GM12865 (cell line): ENCODE data around the gene TMEM240.
"Not testable (repeated sequence)": the region's sequence is repeated elsewhere in the genome, so short reads cannot be mapped to it uniquely, and the experiment has no call there.

Experiments used
- DNase-seq: peaks from one replicate; pipeline ENCODE4 v3.0.0; 2010; ENCODE audit warnings: low read depth
- H3K4me3 ChIP-seq: 2 replicates; pipeline ENCODE4 v1.5.1; 2011; ENCODE audit warnings: mild to moderate bottlenecking, low read depth, low read length, control low read depth
- CTCF ChIP-seq: IDR thresholded peaks from 2 replicates; pipeline ENCODE4 v1.5.1; 2011; ENCODE audit warnings: low read length, control low read depth, low read depth, inconsistent platforms; ENCODE audit not compliant: insufficient read depth; ENCODE audit errors: missing control alignments

Gene TMEM240

GRCh38 chr1:1564268-1564667, 23.8 kb upstream of the TMEM240 start:
- no peak for TF ChIP-seq CTCF
- DNase-seq: no peak
- no peak overlapping the region for H3K4me3 ChIP-seq

DNA sequence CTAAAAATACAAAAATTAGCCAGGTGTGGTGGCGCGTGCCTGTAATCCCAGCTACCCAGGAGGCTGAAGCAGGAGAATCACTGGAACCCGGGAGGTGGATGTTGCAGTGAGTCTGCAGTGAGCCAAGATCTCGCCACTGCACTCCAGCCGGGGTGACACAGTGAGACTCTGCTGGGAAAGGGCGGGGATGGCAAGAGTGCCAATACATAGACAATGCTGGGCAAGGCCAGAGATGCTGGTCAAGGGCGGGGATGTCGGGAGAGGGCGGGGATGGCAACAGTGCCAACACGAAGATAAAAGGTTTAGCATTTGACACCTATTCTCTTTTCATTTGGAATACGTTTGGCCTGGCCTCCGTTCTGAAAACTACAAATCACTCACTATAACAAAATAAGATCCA, 23.3 kb upstream of the TMEM240 start:
- H3K4me3 ChIP-seq: no peak overlapping the region
- no peak for DNase-seq
- TF ChIP-seq CTCF: no peak

GRCh38 chr1:1562556-1563195, 22.3 kb upstream of the TMEM240 start:
- no peak for DNase-seq
- no peak for TF ChIP-seq CTCF
- H3K4me3 ChIP-seq: no peak overlapping the region

GRCh38 chr1:1561801-1562470, 21.5 kb upstream of the TMEM240 start:
- no peak for TF ChIP-seq CTCF
- no peak for DNase-seq
- H3K4me3 ChIP-seq: no peak overlapping the region

DNA sequence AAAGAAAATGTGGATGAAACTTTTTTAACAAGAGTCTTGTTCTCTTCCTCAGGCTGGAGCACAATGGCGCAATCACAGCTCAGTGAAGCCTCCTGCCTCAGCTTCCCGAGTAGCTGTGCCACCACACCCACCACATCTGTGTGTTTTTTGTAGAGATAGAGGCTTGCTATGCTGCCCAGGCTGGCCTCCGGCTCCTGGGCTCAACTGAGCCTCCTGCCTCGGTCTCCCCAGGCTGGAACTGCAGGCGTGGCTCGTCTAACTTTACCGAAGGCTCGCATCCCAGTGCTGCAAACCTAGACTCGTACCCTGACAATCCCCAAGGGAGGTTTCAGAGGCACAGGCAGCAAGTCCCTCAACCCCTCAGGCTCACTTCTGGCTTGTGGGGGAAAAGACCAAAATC, 19.8 kb upstream of the TMEM240 start:
- DNase-seq: no peak
- no peak for TF ChIP-seq CTCF
- no peak overlapping the region for H3K4me3 ChIP-seq

DNA sequence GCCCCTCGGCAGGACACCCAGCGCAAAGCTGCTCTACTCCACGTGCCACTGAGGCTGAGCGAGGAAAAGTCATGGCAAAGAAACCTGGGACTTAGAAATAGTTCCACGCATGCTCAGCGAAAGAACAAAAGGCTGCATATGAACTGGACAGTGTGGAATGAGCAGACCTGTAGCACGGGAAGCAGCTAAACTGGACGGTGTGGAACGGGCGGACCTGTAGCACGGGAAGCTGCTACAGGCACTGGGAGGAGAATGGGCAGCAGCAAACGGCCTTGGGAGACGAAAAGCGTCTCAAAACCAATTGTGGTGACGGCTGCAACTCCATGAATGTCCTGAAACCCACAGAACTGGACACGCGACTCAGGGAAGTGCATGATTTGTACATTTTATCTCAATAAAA, 18.6 kb upstream of the TMEM240 start:
- no peak for TF ChIP-seq CTCF
- no peak for DNase-seq

GRCh38 chr1:1558591-1558990, 18.2 kb upstream of the TMEM240 start:
- TF ChIP-seq CTCF: no peak
- no peak overlapping the region for H3K4me3 ChIP-seq
- no peak for DNase-seq

More for the DNA sequence above, 18.6 kb upstream of the TMEM240 start:
- H3K4me3 ChIP-seq: no peak overlapping the region

- DNase-seq: not testable (repeated sequence)
Observed at GRCh38 chr1:1557688-1558087, 17.3 kb upstream of the TMEM240 start.

GRCh38 chr1:1556961-1557360, 16.5 kb upstream of the TMEM240 start:
- not testable (repeated sequence) for DNase-seq, H3K4me3 ChIP-seq

More at GRCh38 chr1:1557688-1558087, 17.3 kb upstream of the TMEM240 start:
- not testable (repeated sequence) for H3K4me3 ChIP-seq
